Esophagus muscularis mucosa (tissue), 2 donors: ENCODE measurements around the gene EYA4.

Experiments
- POLR2A ChIP-seq: fragments of 450-650 bp; IDR thresholded peaks from one replicate; pipeline ENCODE4 v1.6.1; 2017; ENCODE audit warnings: antibody characterized with exemption, moderate library complexity, mild to moderate bottlenecking, low read depth
- POLR2AphosphoS5 ChIP-seq, 2 donors: sonication (generic); formaldehyde crosslinking; IDR thresholded peaks; one replicate each; pipeline ENCODE4 v1.6.1; 2017; ENCODE audit warnings: antibody characterized with exemption in 2 of 2

DNA sequence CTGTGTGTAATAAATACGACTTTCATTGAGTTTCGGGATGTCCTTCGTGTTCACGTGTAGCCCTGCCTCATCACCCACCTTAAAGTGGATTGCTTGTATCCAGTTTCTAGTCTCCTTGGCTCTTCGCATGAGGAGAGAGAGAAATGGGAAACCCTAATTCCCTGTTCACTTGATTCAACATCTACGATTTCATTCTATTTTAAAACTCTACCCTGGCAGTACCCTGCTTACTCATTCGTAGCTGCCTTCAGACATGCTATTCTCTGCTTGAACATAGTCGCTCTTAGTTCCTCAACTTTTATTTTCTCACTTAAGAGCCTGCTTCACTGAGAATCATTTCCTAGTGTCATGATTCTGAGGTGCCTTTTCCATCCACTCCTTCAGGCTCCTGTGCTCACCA is 163.6 kb downstream of the EYA4 start:
- no peak for TF ChIP-seq POLR2A
- TF ChIP-seq POLR2AphosphoS5 (IDR thresholded peaks at IDR 0.05) = no peak
